Lung (tissue), 12 donors: ENCODE data around the gene CACNB4. TPM values are rescaled to one million over a fixed set of nuclear protein-coding genes. Genes with fewer than 3 reads are reported as not detected.
"Not testable (repeated sequence)": the region's sequence is repeated elsewhere in the genome, so short reads cannot be mapped to it uniquely, and the experiment has no call there.

Source experiments
- ATAC-seq: fragments of 200-7000 bp; cut with Tn5 transposase; one replicate; pipeline ENCODE4 v1.9.1; 2020; ENCODE audit warnings: moderate number of reproducible peaks; ENCODE audit not compliant: insufficient read depth, low FRiP score
- DNase-seq, 3 donors: peaks; one replicate each; pipeline ENCODE4 v3.0.0-alpha.2; 2013 to 2017
- H3K27ac ChIP-seq, 2 donors: one replicate each; pipeline ENCODE4 v1.5.1; 2013; ENCODE audit warnings: mild to moderate bottlenecking in 2 of 2, moderate library complexity in 2 of 2, control low read depth in 1 of 2, inconsistent platforms in 1 of 2, low read depth in 1 of 2, low read length in 1 of 2
- H3K27me3 ChIP-seq, 3 donors: one replicate each; pipeline ENCODE4 v1.5.1; 2013; ENCODE audit warnings: low read length in 2 of 3; ENCODE audit not compliant: control insufficient read depth in 3 of 3, insufficient read depth in 3 of 3
- H3K36me3 ChIP-seq, 4 donors: one replicate each; pipeline ENCODE4 v1.5.1; 2013; ENCODE audit warnings: low read length in 4 of 4, mild to moderate bottlenecking in 1 of 4, moderate library complexity in 1 of 4; ENCODE audit not compliant: control insufficient read depth in 4 of 4, insufficient read depth in 4 of 4
- H3K4me1 ChIP-seq, 5 donors: one replicate each; pipeline ENCODE4 v1.5.1; 2013; ENCODE audit warnings: low read length in 5 of 5, mild to moderate bottlenecking in 2 of 5, moderate library complexity in 1 of 5; ENCODE audit not compliant: control insufficient read depth in 5 of 5, insufficient read depth in 5 of 5
- H3K4me3 ChIP-seq: one replicate; pipeline ENCODE4 v1.5.1; 2013; ENCODE audit warnings: mild to moderate bottlenecking, control low read depth, moderate library complexity
- H3K9ac ChIP-seq, 2 donors: one replicate each; pipeline ENCODE4 v1.5.1; 2013; ENCODE audit warnings: low read length in 2 of 2, control low read depth in 1 of 2; ENCODE audit not compliant: insufficient read depth in 1 of 2
- H3K9me3 ChIP-seq, 4 donors: one replicate each; pipeline ENCODE4 v1.5.1; 2013; ENCODE audit warnings: low read length in 3 of 4, mild to moderate bottlenecking in 1 of 4, moderate library complexity in 1 of 4; ENCODE audit not compliant: control insufficient read depth in 4 of 4, insufficient read depth in 3 of 4
- WGBS, 2 donors: extraction: QIAGEN DNeasy Blood & Tissue Kit; methylation state at CpG; one replicate each; pipeline ENCODE4 v1.1.7; 2013; 5-methylcytosine and 5-hydroxymethylcytosine counted together
- polyA plus RNA-seq, 2 donors: library from polyadenylated mRNA; stranded (reverse); fragments of 200-250 nt; gene quantifications; one replicate each; pipeline ENCODE4 v1.2.1, GENCODE V29; 2013
- total RNA-seq, 2 donors: library from RNA; depleted of rRNA in 1 of 2; stranded (reverse); fragments of >200 nt in 1 of 2; gene quantifications; one replicate each; pipeline ENCODE4 v1.2.1, GENCODE V29; 2014 to 2021
- TF ChIP-seq, protein P1 (sequence below): IDR thresholded peaks from 2 replicates; pipeline ENCODE4 v1.5.1; 2012; ENCODE audit warnings: mild to moderate bottlenecking; ENCODE audit errors: control extremely low read depth, extremely low read depth
- donor health status: control.
- donor health status: control.
- donor health status: Bipolar disorder and iron deficiency.
- donor health status: healthy.
- donor health status: DM: yes; HTN: yes; CAD: no.

Gene CACNB4
- total and polyA plus RNA-seq, 4 donors = 0.57 to 10.9 (median 5.5) TPM

DNA sequence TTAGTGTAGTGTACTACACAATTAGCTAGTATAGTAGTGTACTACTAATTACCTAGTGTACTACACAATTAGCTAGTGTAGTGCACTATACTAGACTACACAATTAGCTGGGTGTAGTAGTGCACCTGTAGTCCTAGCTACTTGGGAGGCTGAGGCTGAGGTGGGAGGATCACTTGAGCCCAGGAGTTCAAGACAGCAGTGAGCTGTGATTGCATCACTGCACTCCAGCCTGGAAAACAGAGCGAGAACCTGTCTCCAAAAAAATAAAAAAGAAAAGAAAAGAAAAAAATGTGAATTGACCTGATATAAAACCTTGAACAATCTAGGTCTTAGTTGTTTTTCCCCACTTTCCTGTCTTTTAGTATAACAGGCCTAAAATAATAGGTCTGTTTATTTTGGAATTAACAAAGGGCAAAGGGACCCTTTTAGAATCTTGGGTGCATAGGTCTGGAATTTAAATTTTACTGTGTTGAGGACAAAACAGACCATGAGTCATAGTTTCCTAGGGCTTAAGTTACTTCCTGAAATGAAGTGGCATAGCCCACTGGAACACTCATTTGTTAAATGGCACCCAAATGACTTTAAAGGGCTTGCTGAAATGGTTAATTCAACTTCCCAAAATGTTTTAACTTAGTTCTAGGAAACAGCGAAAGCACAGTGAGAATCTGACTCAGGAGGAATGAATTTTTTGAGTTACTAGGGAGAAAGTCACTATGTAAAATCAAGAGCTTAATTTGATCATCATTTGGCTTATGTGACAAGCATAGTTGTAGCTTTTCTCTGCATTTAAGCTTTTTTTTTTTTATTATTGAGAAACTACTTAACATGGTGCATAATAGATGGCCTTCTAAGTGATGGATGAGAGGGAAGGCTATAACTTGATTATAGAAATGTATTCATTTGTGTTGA lies 219.9 kb downstream of the CACNB4 start:
- Histone ChIP-seq H3K36me3 (no peaks in the 10 kb centered on the region), H3K4me3 (no peak overlapping the region), H3K27me3 (no peaks in the 10 kb centered on the region), H3K9me3 (no peaks in the 10 kb centered on the region), H3K4me1 (peaks cover 0 to 2% (median 0%) of the 10 kb centered on the region in 5 donors), H3K9ac (no peak overlapping the region), H3K27ac (no peak overlapping the region)
- TF ChIP-seq, protein P1, sequence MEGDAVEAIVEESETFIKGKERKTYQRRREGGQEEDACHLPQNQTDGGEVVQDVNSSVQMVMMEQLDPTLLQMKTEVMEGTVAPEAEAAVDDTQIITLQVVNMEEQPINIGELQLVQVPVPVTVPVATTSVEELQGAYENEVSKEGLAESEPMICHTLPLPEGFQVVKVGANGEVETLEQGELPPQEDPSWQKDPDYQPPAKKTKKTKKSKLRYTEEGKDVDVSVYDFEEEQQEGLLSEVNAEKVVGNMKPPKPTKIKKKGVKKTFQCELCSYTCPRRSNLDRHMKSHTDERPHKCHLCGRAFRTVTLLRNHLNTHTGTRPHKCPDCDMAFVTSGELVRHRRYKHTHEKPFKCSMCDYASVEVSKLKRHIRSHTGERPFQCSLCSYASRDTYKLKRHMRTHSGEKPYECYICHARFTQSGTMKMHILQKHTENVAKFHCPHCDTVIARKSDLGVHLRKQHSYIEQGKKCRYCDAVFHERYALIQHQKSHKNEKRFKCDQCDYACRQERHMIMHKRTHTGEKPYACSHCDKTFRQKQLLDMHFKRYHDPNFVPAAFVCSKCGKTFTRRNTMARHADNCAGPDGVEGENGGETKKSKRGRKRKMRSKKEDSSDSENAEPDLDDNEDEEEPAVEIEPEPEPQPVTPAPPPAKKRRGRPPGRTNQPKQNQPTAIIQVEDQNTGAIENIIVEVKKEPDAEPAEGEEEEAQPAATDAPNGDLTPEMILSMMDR = no peak
- WGBS, 2 donors = 61 to 79% methylated on average over 2 of the region's 2 CpGs
- ATAC-seq = peak; percentile 54
- no peak for DNase-seq

DNA sequence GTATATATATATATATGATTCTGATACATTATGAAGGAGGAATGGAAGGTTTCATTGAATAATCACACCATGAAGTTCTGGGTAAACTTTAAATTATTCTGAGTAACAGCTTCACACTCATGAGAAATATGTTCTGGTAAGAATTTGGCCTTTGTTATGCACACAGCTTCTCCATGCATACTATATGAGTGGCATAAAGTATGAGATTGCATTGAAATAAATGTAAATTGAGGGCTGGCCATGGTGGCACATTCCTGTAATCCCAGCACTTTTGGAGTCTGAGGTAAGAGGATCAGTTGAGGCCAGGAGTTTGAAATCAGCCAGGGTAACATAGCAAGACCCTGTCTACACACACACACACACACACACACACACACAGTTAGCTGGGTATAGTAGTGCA lies 220.6 kb downstream of the CACNB4 start:
- no peak for ATAC-seq
- no peaks in the 10 kb centered on the region for H3K36me3 ChIP-seq
- peaks cover 0 to 2% (median 0%) of the 10 kb centered on the region in 5 donors for H3K4me1 ChIP-seq
- no peak overlapping the region for H3K27ac ChIP-seq
- H3K27me3 ChIP-seq = no peaks in the 10 kb centered on the region
- H3K9ac ChIP-seq = no peak overlapping the region
- H3K9me3 ChIP-seq = no peaks in the 10 kb centered on the region
- no peak overlapping the region for H3K4me3 ChIP-seq
- TF ChIP-seq, protein P1 = no peak
- no peak for DNase-seq

DNA sequence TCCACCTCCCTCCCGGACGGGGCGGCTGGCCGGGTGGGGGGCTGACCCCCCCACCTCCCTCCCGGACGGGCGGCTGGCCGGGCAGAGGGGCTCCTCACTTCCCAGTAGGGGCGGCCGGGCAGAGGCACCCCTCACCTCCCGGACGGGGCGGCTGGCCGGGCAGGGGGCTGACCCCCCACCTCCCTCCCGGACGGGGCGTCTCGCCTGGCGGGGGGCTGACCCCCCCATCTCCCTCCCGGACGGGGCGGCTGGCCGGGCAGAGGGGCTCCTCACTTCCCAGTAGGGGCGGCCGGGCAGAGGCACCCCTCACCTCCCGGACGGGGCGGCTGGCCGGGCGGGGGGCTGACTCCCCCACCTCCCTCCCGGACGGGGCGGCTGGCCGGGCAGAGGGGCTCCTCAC lies 223.2 kb downstream of the CACNB4 start:
- WGBS, 2 donors = 90 to 92% methylated on average over 9 to 26 of the region's 34 CpGs
- not testable (repeated sequence) for H3K36me3 ChIP-seq, DNase-seq, H3K4me3 ChIP-seq, H3K27me3 ChIP-seq, ATAC-seq, H3K4me1 ChIP-seq, H3K9me3 ChIP-seq, H3K9ac ChIP-seq, H3K27ac ChIP-seq

DNA sequence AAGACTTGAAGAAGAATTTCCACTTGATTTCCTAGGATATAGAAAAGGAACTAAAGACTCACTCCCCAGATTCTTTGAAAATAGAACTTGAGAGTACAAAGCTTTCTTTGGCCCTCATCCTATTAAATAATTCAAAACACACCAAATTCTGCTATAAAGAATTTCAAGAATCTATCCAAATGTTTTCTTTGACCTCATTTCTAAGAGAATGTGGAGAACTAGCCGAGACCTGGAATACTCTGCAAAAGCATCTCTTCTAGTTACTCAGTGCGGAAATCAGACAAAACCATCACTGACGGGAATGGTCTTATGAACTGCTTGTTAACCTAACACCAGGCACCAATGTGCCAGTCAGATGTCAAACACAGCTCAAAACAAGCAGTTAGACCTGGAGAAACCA lies 226.4 kb downstream of the CACNB4 start:
- Histone ChIP-seq H3K27ac (no peak overlapping the region), H3K4me3 (no peak overlapping the region), H3K27me3 (no peaks in the 10 kb centered on the region), H3K9me3 (no peaks in the 10 kb centered on the region), H3K9ac (no peak overlapping the region), H3K4me1 (no peaks in the 10 kb centered on the region), H3K36me3 (no peaks in the 10 kb centered on the region)
- ATAC-seq = no peak
- DNase-seq = no peak
- 89 to 94% methylated on average over 3 of the region's 3 CpGs for WGBS, 2 donors
- TF ChIP-seq, protein P1 = no peak
